H1 (cell line): ENCODE measurements around the gene PRSS2. TPM values are rescaled to one million over a fixed set of nuclear protein-coding genes. Genes with fewer than 3 reads are reported as not detected.

Experiments
- CTCF ChIA-PET: fragments of 300-600 bp; sonication (Branson Sonifier 250); formaldehyde crosslinking; loops from one replicate; lab custom pipeline; 2021; ENCODE audit not compliant: partially characterized antibody; lab: Charles Lee
- POLR2A ChIA-PET: fragments of 300-600 bp; sonication (Branson Sonifier 250); formaldehyde crosslinking; loops from one replicate; lab custom pipeline; 2021; ENCODE audit warnings: inconsistent platforms; ENCODE audit not compliant: partially characterized antibody; lab: Charles Lee
- DNase-seq, 2 experiments: peaks; one replicate each; pipeline versions ENCODE4 v3.0.0 to v3.0.0-alpha.2; 2010 to 2022; ENCODE audit warnings: low spot score in 2 of 2, low read depth in 1 of 2, mixed read lengths in 1 of 2
- FAIRE-seq: peaks from 2 replicates; lab custom pipeline; 2011; peaks lifted over from hg19 to GRCh38; lab: Jason Lieb, UNC
- H2AFZ ChIP-seq: 2 replicates; pipeline ENCODE4 v1.8.1; 2012; ENCODE audit warnings: low read length, inconsistent platforms
- H2AK5ac ChIP-seq: 2 replicates; pipeline ENCODE4 v1.6.1; 2013; ENCODE audit warnings: low read depth, low read length
- H2BK120ac ChIP-seq: replicated peaks from 2 replicates; pipeline ENCODE3; 2013; ENCODE audit warnings: low read depth, low read length, inconsistent platforms
- H2BK12ac ChIP-seq: 2 replicates; pipeline ENCODE4 v1.6.1; 2013; ENCODE audit warnings: low read depth, low read length
- H2BK15ac ChIP-seq: 2 replicates; pipeline ENCODE4 v1.6.1; 2013; ENCODE audit warnings: low read length
- H2BK20ac ChIP-seq: 2 replicates; pipeline ENCODE4 v1.6.1; 2013; ENCODE audit warnings: low read length
- H2BK5ac ChIP-seq: 2 replicates; pipeline ENCODE4 v1.6.1; 2013; ENCODE audit warnings: low read depth, low read length
- H3K14ac ChIP-seq: 2 replicates; pipeline ENCODE4 v1.6.1; 2013; ENCODE audit warnings: inconsistent platforms; ENCODE audit not compliant: insufficient read length
- H3K18ac ChIP-seq: 2 replicates; pipeline ENCODE4 v1.6.1; 2013; ENCODE audit warnings: low read length; ENCODE audit errors: extremely low read depth
- H3K23ac ChIP-seq: 2 replicates; pipeline ENCODE4 v1.6.1; 2013; ENCODE audit warnings: inconsistent platforms; ENCODE audit not compliant: insufficient read length
- H3K23me2 ChIP-seq: 2 replicates; pipeline ENCODE4 v1.6.1; 2013; ENCODE audit warnings: low read depth, low read length
- H3K27ac ChIP-seq: 2 replicates; pipeline ENCODE4 v1.6.1; 2011; ENCODE audit warnings: low read depth, low read length, inconsistent platforms
- H3K27me3 ChIP-seq, 4 experiments: replicated peaks in 1 of 4; 1 replicate in 1 of 4; 2 replicates in 3 of 4; pipeline versions ENCODE4 v1.6.1 to v1.8.1; 2011 to 2013; ENCODE audit warnings: low read length in 3 of 4, mild to moderate bottlenecking in 3 of 4, inconsistent platforms in 2 of 4, mixed read lengths in 2 of 4, moderate library complexity in 1 of 4; ENCODE audit not compliant: control insufficient read depth in 3 of 4, insufficient read depth in 3 of 4; ENCODE audit errors: extremely low read depth in 1 of 4
- H3K36me3 ChIP-seq, 4 experiments: 2 replicates each; pipeline versions ENCODE4 v1.6.1 to v1.8.1; 2011 to 2013; ENCODE audit warnings: mild to moderate bottlenecking in 4 of 4, low read length in 3 of 4, moderate library complexity in 2 of 4, control low read depth in 1 of 4, inconsistent platforms in 1 of 4; ENCODE audit not compliant: insufficient read depth in 4 of 4, control insufficient read depth in 2 of 4
- H3K4ac ChIP-seq: replicated peaks from 2 replicates; pipeline ENCODE3; 2013; ENCODE audit warnings: low read length, low read depth, mixed read lengths, inconsistent platforms; ENCODE audit not compliant: insufficient read length
- H3K4me1 ChIP-seq, 4 experiments: replicated peaks in 1 of 4; 1 replicate in 1 of 4; 2 replicates in 3 of 4; pipeline versions ENCODE4 v1.6.1 to v1.8.1; 2011 to 2013; ENCODE audit warnings: low read length in 3 of 4, inconsistent platforms in 2 of 4, mixed read lengths in 1 of 4; ENCODE audit not compliant: insufficient read depth in 4 of 4, control insufficient read depth in 3 of 4
- H3K4me2 ChIP-seq, 2 experiments: 2 replicates each; pipeline versions ENCODE4 v1.6.1 to v1.8.1; 2011 to 2013; ENCODE audit warnings: low read depth in 2 of 2, low read length in 2 of 2, control low read depth in 1 of 2, inconsistent platforms in 1 of 2, mild to moderate bottlenecking in 1 of 2; ENCODE audit not compliant: insufficient read depth in 1 of 2
- H3K4me3 ChIP-seq, 4 experiments: fragments of 200-600, 300-600 bp in 1 of 4; sonication (generic), shearing (Covaris generic), sonication (Bioruptor Twin) in 1 of 4; 2 replicates each; pipeline versions ENCODE4 v1.5.1 to v1.8.1; 2011 to 2016; ENCODE audit warnings: low read length in 4 of 4, low read depth in 3 of 4, control low read depth in 2 of 4, inconsistent platforms in 2 of 4, mild to moderate bottlenecking in 2 of 4, mixed read lengths in 1 of 4, moderate library complexity in 1 of 4; ENCODE audit not compliant: insufficient read depth in 2 of 4; ENCODE audit errors: extremely low read depth in 1 of 4
- H3K56ac ChIP-seq: replicated peaks from 2 replicates; pipeline ENCODE3; 2013; ENCODE audit warnings: low read depth, mild to moderate bottlenecking, mixed read lengths, low read length, inconsistent platforms; ENCODE audit not compliant: insufficient read length
- H3K79me1 ChIP-seq: 2 replicates; pipeline ENCODE4 v1.6.1; 2013; ENCODE audit warnings: low read depth, low read length, control low read depth
- H3K79me2 ChIP-seq, 2 experiments: 2 replicates each; pipeline versions ENCODE4 v1.6.1 to v1.8.1; 2012 to 2013; ENCODE audit warnings: low read length in 2 of 2, mild to moderate bottlenecking in 2 of 2, inconsistent platforms in 1 of 2; ENCODE audit not compliant: insufficient read depth in 2 of 2, control insufficient read depth in 1 of 2
- H3K9ac ChIP-seq, 4 experiments: replicated peaks in 1 of 4; 1 replicate in 1 of 4; 2 replicates in 3 of 4; pipeline versions ENCODE4 v1.6.1 to v1.8.1; 2011 to 2013; ENCODE audit warnings: low read depth in 3 of 4, low read length in 3 of 4, control low read depth in 2 of 4, mild to moderate bottlenecking in 2 of 4, moderate library complexity in 2 of 4, inconsistent platforms in 1 of 4; ENCODE audit errors: extremely low read depth in 1 of 4
- H3K9me3 ChIP-seq, 2 experiments: 2 replicates each; pipeline versions ENCODE4 v1.6.1 to v1.8.1; 2012 to 2013; ENCODE audit warnings: mild to moderate bottlenecking in 2 of 2, moderate library complexity in 2 of 2, control low read depth in 1 of 2, inconsistent platforms in 1 of 2, low read depth in 1 of 2, low read length in 1 of 2, mixed read lengths in 1 of 2; ENCODE audit not compliant: insufficient read depth in 2 of 2
- H4K20me1 ChIP-seq, 2 experiments: replicated peaks in 1 of 2; 2 replicates each; pipeline versions ENCODE3 to v1.8.1; 2011 to 2013; ENCODE audit warnings: inconsistent platforms in 2 of 2, low read length in 2 of 2, mild to moderate bottlenecking in 1 of 2; ENCODE audit not compliant: insufficient read depth in 2 of 2, control insufficient read depth in 1 of 2
- H4K5ac ChIP-seq: 2 replicates; pipeline ENCODE4 v1.6.1; 2013; ENCODE audit warnings: low read length, low read depth, mixed read lengths, inconsistent platforms; ENCODE audit not compliant: insufficient read length
- H4K8ac ChIP-seq: 2 replicates; pipeline ENCODE4 v1.8.0; 2013; ENCODE audit warnings: mild to moderate bottlenecking, moderate library complexity, low read length, inconsistent platforms; ENCODE audit not compliant: insufficient read depth; ENCODE audit errors: extremely low read depth
- H4K91ac ChIP-seq: replicated peaks from 2 replicates; pipeline ENCODE3; 2013; ENCODE audit warnings: low read length, mixed read lengths, inconsistent platforms; ENCODE audit not compliant: insufficient read length
- KDM4A ChIP-seq: IDR thresholded peaks from one replicate; pipeline ENCODE4 v1.7.1; 2012; ENCODE audit warnings: low read depth, mild to moderate bottlenecking, moderate library complexity, low read length, inconsistent platforms; ENCODE audit not compliant: severe bottlenecking
- RAD21 ChIP-seq, 2 experiments: IDR thresholded peaks in 1 of 2; conservative IDR thresholded peaks in 1 of 2; 2 replicates each; pipeline ENCODE4 v1.6.1; 2011; ENCODE audit warnings: low read depth in 2 of 2, low read length in 2 of 2, improper control_type of control experiment in 1 of 2, inconsistent platforms in 1 of 2, mild to moderate bottlenecking in 1 of 2, moderate library complexity in 1 of 2
- TEAD4 ChIP-seq: IDR thresholded peaks from 2 replicates; pipeline ENCODE4 v1.6.1; 2012; ENCODE audit warnings: low read depth, low read length, inconsistent platforms, mixed read lengths
- WGBS, 2 experiments: shearing (Covaris generic) in 1 of 2; methylation state at CpG; one replicate each; pipeline versions ENCODE4 v1.1.6 to v1.1.7; 2013 to 2015; ENCODE audit warnings: low lambda C conversion rate in 2 of 2, mixed read lengths in 2 of 2, inconsistent platforms in 1 of 2, low coverage in 1 of 2, missing lambda C conversion rate in 1 of 2; ENCODE audit not compliant: insufficient replicate concordance in 2 of 2, insufficient coverage in 1 of 2, insufficient read length in 1 of 2; ENCODE audit errors: extremely low coverage in 1 of 2, missing lambda C conversion rate in 1 of 2; 5-methylcytosine and 5-hydroxymethylcytosine counted together
- polyA plus RNA-seq, 7 experiments: library from polyadenylated mRNA; depleted of rRNA in 3 of 7; stranded (reverse) in 5 of 7; unstranded in 2 of 7; fragments of >200 nt in 5 of 7; fragments of 200-250 nt in 2 of 7; gene quantifications; 1 replicate in 5 of 7; 2 replicates in 1 of 7; 4 replicates in 1 of 7; pipeline versions ENCODE4 v1.2.1 to v1.2.3, GENCODE V29; 2011 to 2013; ENCODE audit warnings: missing spikeins in 2 of 7, mixed read lengths in 2 of 7
- small RNA-seq: library from polyadenylated mRNA; stranded (forward); fragments of <200 nt; extraction: miRNeasy Mini kit (QIAGEN cat#:217004); gene quantifications from one replicate; pipeline ENCODE3, GENCODE V24; 2013; ENCODE audit not compliant: insufficient read depth
- total RNA-seq: library from RNA; stranded (reverse); fragmentation: NEBNext Ultra II Directional; extraction: Animal tissue kit (Norgen Biotek cat#: 25700); gene quantifications from 2 replicates; pipeline ENCODE4 v1.2.1, GENCODE V29; 2021

PRSS2 gene
- total and polyA plus RNA-seq, 2 of the 8 experiments (the other 6 are each of a cell fraction or from before 2014, with no cell fraction given) = not detected

- Histone ChIP-seq H3K9ac (no peak overlapping the region), H3K36me3 (no peaks in the 10 kb centered on the region), H4K8ac (no peak overlapping the region), H3K56ac (no peak overlapping the region), H2BK120ac (no peak overlapping the region), H3K14ac (no peak overlapping the region), H4K5ac (no peak overlapping the region), H2BK15ac (no peak overlapping the region), H3K4me3 (no peak overlapping the region), H3K23ac (no peak overlapping the region), H4K91ac (no peak overlapping the region), H2AFZ (no peak overlapping the region), H3K27me3 (no peaks in the 10 kb centered on the region), H2AK5ac (no peak overlapping the region), H3K4me2 (no peak overlapping the region), H3K79me2 (no peaks in the 10 kb centered on the region), H2BK5ac (no peak overlapping the region), H3K4ac (no peak overlapping the region), H3K27ac (no peak overlapping the region), H3K79me1 (no peaks in the 10 kb centered on the region), H3K23me2 (no peaks in the 10 kb centered on the region), H3K4me1 (no peaks in the 10 kb centered on the region), H2BK20ac (no peak overlapping the region), H2BK12ac (no peak overlapping the region), H3K9me3 (peaks cover 5% of the 10 kb centered on the region in 2 experiments), H4K20me1 (no peaks in the 10 kb centered on the region), H3K18ac (no peak overlapping the region)
- no peak for TF ChIP-seq RAD21 (IDR thresholded peaks at IDR 0.05 in 1 of 2, conservative IDR thresholded peaks at IDR 0.05 in 1 of 2; ENCODE audit: low read depth in 2 of 2, low read length in 2 of 2)
- TF ChIP-seq TEAD4 = no peak
- no peak for TF ChIP-seq KDM4A
- ChIA-PET CTCF (interaction anchor here (1.0 to 1.5 kb wide), 3 partner anchors 12 to 43 kb away, joined by 4 read pairs; no protein-coding TSS in a partner anchor), POLR2A (no interaction called here)
- DNase-seq (no peak), FAIRE-seq (no peak)
- WGBS, 2 experiments = 53% methylated on average over 1 of the region's 1 CpG; no CpG with 5 or more reads in 1 of the 2 experiments
Observed at GRCh38 chr7:142822714-142823113, 51.9 kb downstream of the PRSS2 start.

Small RNAs within 50 kb of the gene (small RNA-seq; reads per million reads assigned to genes)
- gene TRBD1 (not detected), gene TRBJ1-1 (not detected), gene TRBJ1-2 (not detected), gene TRBJ1-3 (not detected), gene TRBJ1-4 (not detected), gene TRBJ1-5 (not detected), gene TRBJ1-6 (not detected), gene TRBJ2-1 (not detected), gene TRBJ2-2 (not detected), gene TRBJ2-2P (not detected), gene TRBJ2-3 (not detected), gene TRBJ2-4 (not detected), gene TRBJ2-5 (not detected), gene TRBJ2-6 (not detected), gene TRBJ2-7 (not detected)

Other genes with a start within 250 kb of the PRSS2 start
- not detected in 2 replicates for gene PRSS1, start 21.5 kb upstream of the PRSS2 start, total RNA-seq
- 0.09 and 0.20 TPM in 2 replicates for gene PRSS1, start 21.5 kb upstream of the PRSS2 start, polyA plus RNA-seq (2011; rRNA removed)
- 19.7 TPM in 2 replicates for gene EPHB6, start 84.1 kb downstream of the PRSS2 start, total RNA-seq
- gene EPHB6, start 84.1 kb downstream of the PRSS2 start, polyA plus RNA-seq (2011; rRNA removed) = 19.7 and 27.3 TPM in 2 replicates
- gene TRPV6, start 114.8 kb downstream of the PRSS2 start, total RNA-seq = 0.48 and 0.52 TPM in 2 replicates
- gene TRPV6, start 114.8 kb downstream of the PRSS2 start, polyA plus RNA-seq (2011; rRNA removed) = 1.1 and 2.1 TPM in 2 replicates
- not detected in 2 replicates for gene TRPV5, start 162.8 kb downstream of the PRSS2 start, total RNA-seq
- gene TRPV5, start 162.8 kb downstream of the PRSS2 start, polyA plus RNA-seq (2011; rRNA removed) = 0.03 and 0.05 TPM in 2 replicates
- gene LLCFC1, start 168.5 kb downstream of the PRSS2 start, total RNA-seq = not detected in 2 replicates
- not detected in 2 replicates for gene LLCFC1, start 168.5 kb downstream of the PRSS2 start, polyA plus RNA-seq (2011; rRNA removed)
- 1.1 and 1.8 TPM in 2 replicates for gene KEL, start 191.4 kb downstream of the PRSS2 start, total RNA-seq
- gene KEL, start 191.4 kb downstream of the PRSS2 start, polyA plus RNA-seq (2011; rRNA removed) = 1.9 and 3.6 TPM in 2 replicates